ENCODE measurements around the gene THADA.

- no peak for TF ChIP-seq REST (IDR thresholded peaks at IDR 0.05; ENCODE audit: insufficient read depth in 1 of 2, low read depth in 2 of 2, low read length in 2 of 2)
- TF ChIP-seq SIN3A (IDR thresholded peaks at IDR 0.05; ENCODE audit: borderline replicate concordance, insufficient read depth, low read length), result no peak
- no peak for TF ChIP-seq POLR2AphosphoS5 (IDR thresholded peaks at IDR 0.05; ENCODE audit: low read depth, low read length)
Measured at GRCh38 chr2:43417300-43417699, 178.5 kb downstream of the THADA start.
